ENCODE measurements around the gene MSX2. TPM values are rescaled to one million over a fixed set of nuclear protein-coding genes. Genes with fewer than 3 reads are reported as not detected.

Gene MSX2
- total and polyA plus RNA-seq, 2 of the 8 experiments (the other 6 are each of a cell fraction or from before 2014, with no cell fraction given): 0.24 to 0.47 TPM

- Histone ChIP-seq H2BK20ac (ENCODE audit: low read length) (no peak overlapping the region), H2BK15ac (ENCODE audit: low read length) (no peak overlapping the region), H4K91ac (replicated peaks; ENCODE audit: insufficient read length, low read length) (no peak overlapping the region), H4K5ac (ENCODE audit: insufficient read length, low read depth, low read length) (no peak overlapping the region), H3K4me1 (replicated peaks in 1 of 4; ENCODE audit: control insufficient read depth in 3 of 4, insufficient read depth in 4 of 4, low read length in 3 of 4) (no peaks in the 10 kb centered on the region), H2AK5ac (ENCODE audit: low read depth, low read length) (no peak overlapping the region), H3K9me3 (ENCODE audit: insufficient read depth in 2 of 2, low read depth in 1 of 2, low read length in 1 of 2) (no peaks in the 10 kb centered on the region), H3K23me2 (ENCODE audit: low read depth, low read length) (peaks cover 3% of the 10 kb centered on the region; the same call in 1 of the 2 replicates), H2BK5ac (ENCODE audit: low read depth, low read length) (no peak overlapping the region), H3K4me3 (ENCODE audit: extremely low read depth in 1 of 4, insufficient read depth in 2 of 4, low read depth in 3 of 4, low read length in 4 of 4) (no peak overlapping the region), H3K27me3 (replicated peaks in 1 of 4; ENCODE audit: control insufficient read depth in 3 of 4, extremely low read depth in 1 of 4, insufficient read depth in 3 of 4, low read length in 3 of 4) (peaks cover 9 to 34% (median 27%) of the 10 kb centered on the region in 4 experiments), H3K4ac (replicated peaks; ENCODE audit: insufficient read length, low read depth, low read length) (no peak overlapping the region), H3K56ac (replicated peaks; ENCODE audit: insufficient read length, low read depth, low read length) (no peak overlapping the region), H2BK12ac (ENCODE audit: low read depth, low read length) (no peak overlapping the region), H3K18ac (ENCODE audit: extremely low read depth, low read length) (no peak overlapping the region), H3K79me2 (ENCODE audit: control insufficient read depth in 1 of 2, insufficient read depth in 2 of 2, low read length in 2 of 2) (no peaks in the 10 kb centered on the region), H2BK120ac (replicated peaks; ENCODE audit: low read depth, low read length) (no peak overlapping the region), H4K20me1 (replicated peaks in 1 of 2; ENCODE audit: control insufficient read depth in 1 of 2, insufficient read depth in 2 of 2, low read length in 2 of 2) (peaks cover 0 to 3% of the 10 kb centered on the region in 2 experiments), H3K4me2 (ENCODE audit: insufficient read depth in 1 of 2, low read depth in 2 of 2, low read length in 2 of 2) (no peak overlapping the region), H3K14ac (ENCODE audit: insufficient read length) (no peak overlapping the region), H2AFZ (ENCODE audit: low read length) (no peak overlapping the region), H3K36me3 (ENCODE audit: control insufficient read depth in 2 of 4, insufficient read depth in 4 of 4, low read length in 3 of 4) (no peaks in the 10 kb centered on the region), H3K79me1 (ENCODE audit: low read depth, low read length) (no peaks in the 10 kb centered on the region), H3K27ac (ENCODE audit: low read depth, low read length) (no peak overlapping the region), H3K23ac (ENCODE audit: insufficient read length) (no peak overlapping the region), H4K8ac (ENCODE audit: extremely low read depth, insufficient read depth, low read length) (no peak overlapping the region), H3K9ac (replicated peaks in 1 of 4; ENCODE audit: extremely low read depth in 1 of 4, low read depth in 3 of 4, low read length in 3 of 4) (no peak overlapping the region)
- FAIRE-seq (no peak), DNase-seq (ENCODE audit: low read depth in 1 of 2, low spot score in 2 of 2) (no peak)
- WGBS, 2 experiments (ENCODE audit: extremely low coverage in 1 of 2, insufficient coverage in 1 of 2, insufficient read length in 1 of 2, insufficient replicate concordance in 2 of 2, low coverage in 1 of 2, low lambda C conversion rate in 2 of 2, missing lambda C conversion rate in 1 of 2): 100% methylated on average over 2 of the region's 2 CpGs; no CpG with 5 or more reads in 1 of the 2 experiments
- CTCF ChIA-PET (ENCODE audit: partially characterized antibody): interaction anchor here (0.9 to 1.6 kb wide), 2 partner anchors 11 to 439 kb away, joined by 3 to 6 read pairs; no protein-coding TSS in a partner anchor
- POLR2A ChIA-PET (ENCODE audit: partially characterized antibody): no interaction called here
- TF ChIP-seq SP4 (IDR thresholded peaks at IDR 0.05; ENCODE audit: low read length) (no peak), CTCF (IDR thresholded peaks at IDR 0.05; ENCODE audit: control extremely low read depth in 1 of 3, insufficient read depth in 1 of 3, low read depth in 1 of 3, low read length in 3 of 3) (peak in 1 of 3 experiments; percentile 38; a peak in 1 of 4 replicates), POLR2AphosphoS5 (IDR thresholded peaks at IDR 0.05; ENCODE audit: low read depth, low read length) (no peak), ATF3 (IDR thresholded peaks at IDR 0.05; ENCODE audit: insufficient read depth, low read depth, low read length) (no peak), CTBP2 (IDR thresholded peaks at IDR 0.05; ENCODE audit: borderline replicate concordance, insufficient read depth, insufficient read length, low read length) (no peak), SP1 (IDR thresholded peaks at IDR 0.05; ENCODE audit: low read depth, low read length) (no peak), CREB1 (IDR thresholded peaks at IDR 0.05) (no peak), RAD21 (IDR thresholded peaks at IDR 0.05 in 1 of 2, conservative IDR thresholded peaks at IDR 0.05 in 1 of 2; ENCODE audit: low read depth in 2 of 2, low read length in 2 of 2) (peak in 1 of 2 experiments; percentile 1; a peak in 1 of 4 replicates)
Observed at GRCh38 chr5:174755106-174755505, 30.7 kb downstream of the MSX2 start.
